IPS-18c (cell line): ENCODE data around the gene SMAD5.

ENCODE experiments used
- H3K4me3 ChIP-seq: 2 replicates; pipeline ENCODE4 v1.7.0; 2013; ENCODE audit warnings: low read depth, mild to moderate bottlenecking, low read length, moderate library complexity; ENCODE audit not compliant: insufficient read depth
- H3K9me3 ChIP-seq: one replicate; pipeline ENCODE4 v1.6.1; 2013; ENCODE audit warnings: mild to moderate bottlenecking, low read length, moderate library complexity; ENCODE audit not compliant: control insufficient read depth, insufficient read depth

The SMAD5 gene

DNA sequence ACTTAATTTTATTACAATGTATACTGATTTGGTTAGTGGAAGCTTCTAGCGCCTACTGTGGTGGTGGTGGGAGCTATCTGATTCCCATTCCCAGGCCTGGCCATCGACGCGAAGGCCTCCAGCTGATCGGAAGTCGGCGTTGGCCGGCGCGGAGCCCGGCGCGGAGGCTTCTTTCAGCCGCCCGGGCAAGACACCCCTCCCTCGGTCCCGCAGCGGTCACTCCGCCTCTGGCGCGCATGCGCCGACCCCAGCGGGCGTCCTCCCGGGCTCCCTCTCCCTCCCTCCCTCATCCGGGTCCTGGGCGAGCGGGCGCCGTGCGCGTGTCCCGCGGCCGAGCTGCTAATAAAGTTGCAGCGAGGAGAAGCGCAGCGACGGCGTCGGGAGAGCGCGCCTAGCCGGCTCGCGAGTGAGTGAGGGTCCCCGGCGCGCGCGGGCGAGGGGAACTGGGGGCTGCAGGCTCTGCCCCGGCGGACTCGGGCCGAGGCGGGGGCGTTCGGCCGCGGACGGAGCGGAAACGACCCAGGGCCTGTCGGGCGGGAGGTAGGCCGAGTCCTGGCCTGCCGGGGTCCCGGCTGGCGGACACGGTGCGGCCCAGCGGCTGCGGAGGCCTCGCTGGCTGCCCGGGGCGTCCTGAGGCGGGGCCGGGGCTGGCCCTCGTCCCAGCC, at the start of gene SMAD5:
Gene SMAD5, plus strand, starts transcription at position 289 of the 665 bp plus-strand sequence. CDS start 20,916 bp downstream, outside the sequence.
- peak within 1 kb of the TSS; percentile 85 for H3K4me3 ChIP-seq
- no peaks in the 10 kb centered on the region for H3K9me3 ChIP-seq

DNA sequence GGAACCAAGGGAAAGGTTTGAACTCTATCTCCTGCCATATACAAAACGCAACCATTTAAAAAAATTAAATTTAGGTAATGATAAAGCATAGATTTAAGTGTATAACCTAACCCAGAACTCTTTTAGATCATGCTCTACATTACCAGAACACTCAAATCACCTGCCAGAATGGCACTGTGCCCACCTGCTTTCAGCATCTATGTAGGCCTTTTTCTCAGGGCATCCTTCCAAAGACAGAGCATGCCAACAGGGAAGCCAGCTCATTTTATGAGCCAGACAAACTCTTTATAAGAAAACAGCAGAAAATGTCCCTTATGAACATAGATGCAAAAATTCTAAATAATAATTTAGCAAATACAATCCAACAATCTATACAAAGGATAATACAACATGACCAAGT, 47.9 kb upstream of the SMAD5 start:
- Histone ChIP-seq H3K4me3 (no peak overlapping the region), H3K9me3 (no peaks in the 10 kb centered on the region)

DNA sequence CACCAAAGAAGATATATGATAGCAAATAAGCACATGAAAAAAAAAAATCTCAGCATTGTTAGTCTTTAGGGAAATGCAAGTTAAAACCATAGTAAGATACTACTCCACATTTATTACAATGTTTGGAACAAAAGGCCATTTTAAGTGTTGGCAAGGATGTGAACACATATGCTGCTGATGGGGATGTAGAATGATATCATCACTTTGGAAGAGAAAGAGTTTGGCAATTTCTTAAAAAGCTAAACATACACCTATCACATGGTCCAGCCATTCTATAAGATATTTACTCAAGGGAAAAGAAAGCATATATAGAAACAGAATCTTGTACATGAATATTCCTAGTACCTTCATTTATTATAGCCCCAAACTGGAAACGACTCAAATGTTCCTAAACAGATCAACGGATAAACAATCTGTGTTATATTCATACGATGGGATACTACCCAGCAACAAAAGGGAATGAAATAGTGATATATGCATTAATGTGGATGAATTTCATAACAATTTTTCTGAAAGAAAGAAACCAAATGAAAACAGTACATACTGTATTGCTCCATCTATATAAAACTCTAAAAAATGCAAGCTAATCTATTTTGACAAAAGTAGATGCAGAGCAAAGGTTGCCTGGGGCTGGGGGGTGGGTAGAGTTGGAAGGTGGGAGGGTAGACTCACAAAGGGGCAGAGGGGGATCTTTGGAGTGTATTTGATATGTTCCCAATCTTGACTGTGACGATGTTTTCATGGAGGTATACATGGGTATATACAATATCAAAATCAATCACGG, 45.7 kb upstream of the SMAD5 start:
- H3K4me3 ChIP-seq, result no peak overlapping the region
- no peaks in the 10 kb centered on the region for H3K9me3 ChIP-seq

DNA sequence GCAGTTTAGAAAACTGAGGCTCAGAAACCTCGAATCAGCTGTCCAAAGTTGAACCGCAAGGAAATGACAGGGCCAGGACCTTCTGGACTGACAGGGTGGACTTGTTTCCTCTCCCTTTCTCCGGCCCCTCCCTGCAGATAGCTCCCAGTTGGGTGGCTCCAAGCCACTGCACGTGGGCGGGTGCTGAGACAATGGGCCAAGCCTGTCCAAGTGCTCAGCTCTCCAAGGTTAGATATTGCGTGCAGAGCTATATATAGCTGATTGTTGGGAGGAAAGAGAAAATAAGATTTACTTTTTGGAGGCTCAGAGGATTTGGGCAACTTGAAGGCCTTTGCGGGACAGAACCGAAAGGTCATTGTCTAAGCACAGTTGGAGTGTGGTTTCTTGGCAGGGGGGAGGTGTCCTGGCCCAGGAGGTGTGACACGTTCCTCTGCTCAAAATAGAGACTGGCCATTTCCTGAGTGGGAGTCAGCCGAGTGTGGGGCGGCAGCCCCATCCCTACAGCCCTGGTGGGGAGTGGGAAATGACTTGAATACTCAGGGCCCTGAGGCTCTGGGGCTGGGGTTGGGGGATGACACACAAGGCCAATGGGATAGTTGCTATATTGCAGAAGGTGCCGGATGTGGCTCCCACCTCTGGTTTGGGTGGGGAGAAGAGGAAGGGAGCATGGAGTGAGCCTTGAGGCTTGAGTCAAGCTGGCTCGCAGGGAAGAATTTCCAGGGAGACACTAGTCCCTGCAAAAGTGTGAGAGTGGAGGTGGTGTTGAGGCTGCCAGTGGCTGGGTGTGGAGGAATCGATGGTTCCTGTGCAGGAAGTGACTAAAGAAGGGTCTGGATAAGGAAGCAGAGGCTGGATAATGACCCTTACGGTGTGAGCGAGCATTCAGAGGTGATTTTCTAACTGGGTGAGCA, 44.4 kb upstream of the SMAD5 start:
- H3K9me3 ChIP-seq, result no peaks in the 10 kb centered on the region
- no peak overlapping the region for H3K4me3 ChIP-seq

DNA sequence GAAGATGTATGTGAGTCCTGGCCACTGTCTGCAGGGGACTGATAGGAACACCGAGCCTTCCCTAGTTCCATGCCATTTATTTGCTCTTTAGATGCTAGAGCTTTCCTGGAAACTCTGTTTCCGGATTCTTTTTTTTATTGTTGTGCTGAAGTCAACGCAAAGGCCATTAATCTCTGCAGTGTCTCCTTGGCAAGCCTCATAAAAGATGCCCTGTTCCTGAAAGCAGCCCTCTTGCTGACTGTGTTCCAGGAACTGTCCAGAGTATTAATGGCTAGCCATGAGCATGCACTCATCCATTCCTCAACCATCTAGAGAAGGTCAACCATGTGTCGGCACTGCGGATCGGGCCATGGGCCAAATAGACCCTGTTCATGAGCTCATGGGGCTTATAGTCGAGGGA, 42.9 kb upstream of the SMAD5 start:
- Histone ChIP-seq H3K4me3 (no peak overlapping the region), H3K9me3 (no peaks in the 10 kb centered on the region)

DNA sequence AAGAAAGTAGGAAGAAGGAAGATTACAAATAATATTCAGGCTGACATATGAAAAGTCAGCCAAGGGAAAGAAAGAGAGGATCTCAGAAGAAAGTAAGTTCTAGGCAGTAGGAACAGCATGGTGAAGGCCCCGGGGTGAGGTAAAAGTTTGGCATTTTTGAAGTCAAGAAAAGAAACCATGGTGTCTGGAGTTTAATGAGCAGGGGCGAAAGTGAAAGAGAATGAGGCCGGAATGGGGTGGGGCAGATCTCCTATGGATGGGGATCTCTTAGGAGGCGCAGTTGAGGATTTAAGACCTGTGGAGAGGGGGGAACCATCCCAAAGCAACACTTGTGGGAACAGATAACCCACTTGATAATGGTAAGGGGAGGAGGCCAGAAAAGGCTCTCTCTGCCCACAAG, 42.3 kb upstream of the SMAD5 start:
- Histone ChIP-seq H3K4me3 (no peak overlapping the region), H3K9me3 (no peaks in the 10 kb centered on the region)

DNA sequence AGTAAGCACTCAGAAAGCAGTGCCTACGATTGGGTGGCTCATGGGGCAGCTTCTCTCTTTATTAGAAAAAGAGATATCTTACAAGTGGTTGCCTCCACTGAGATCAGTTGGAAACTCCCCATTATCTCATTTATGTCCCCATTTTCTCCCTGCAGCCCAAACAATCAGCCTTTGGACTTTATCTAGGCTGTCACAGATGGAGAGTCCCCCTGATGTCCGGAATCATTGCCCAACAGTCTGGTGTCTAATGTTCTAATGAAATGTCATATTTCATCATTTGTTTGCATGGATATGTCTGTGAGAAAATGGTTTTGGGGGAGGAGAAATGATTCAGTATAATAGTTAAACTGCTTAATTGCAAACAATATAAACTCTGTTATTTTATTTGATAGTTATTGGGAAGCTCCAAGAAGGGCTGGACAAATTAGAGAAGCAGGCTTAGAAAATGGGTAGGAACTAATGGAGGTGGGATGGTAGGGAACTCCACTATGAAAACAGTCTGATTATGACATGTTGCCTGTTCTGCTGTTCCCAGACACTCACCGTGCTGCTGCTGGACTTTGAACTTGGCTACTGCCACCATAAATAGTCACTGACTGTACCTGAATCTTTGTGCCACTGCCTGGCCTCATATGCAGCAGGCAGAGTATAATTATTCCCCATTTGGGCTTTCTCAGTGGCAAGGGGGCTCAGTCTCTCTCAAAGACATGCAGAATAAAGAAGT, 38.3 kb upstream of the SMAD5 start:
- no peaks in the 10 kb centered on the region for H3K9me3 ChIP-seq
- no peak overlapping the region for H3K4me3 ChIP-seq

DNA sequence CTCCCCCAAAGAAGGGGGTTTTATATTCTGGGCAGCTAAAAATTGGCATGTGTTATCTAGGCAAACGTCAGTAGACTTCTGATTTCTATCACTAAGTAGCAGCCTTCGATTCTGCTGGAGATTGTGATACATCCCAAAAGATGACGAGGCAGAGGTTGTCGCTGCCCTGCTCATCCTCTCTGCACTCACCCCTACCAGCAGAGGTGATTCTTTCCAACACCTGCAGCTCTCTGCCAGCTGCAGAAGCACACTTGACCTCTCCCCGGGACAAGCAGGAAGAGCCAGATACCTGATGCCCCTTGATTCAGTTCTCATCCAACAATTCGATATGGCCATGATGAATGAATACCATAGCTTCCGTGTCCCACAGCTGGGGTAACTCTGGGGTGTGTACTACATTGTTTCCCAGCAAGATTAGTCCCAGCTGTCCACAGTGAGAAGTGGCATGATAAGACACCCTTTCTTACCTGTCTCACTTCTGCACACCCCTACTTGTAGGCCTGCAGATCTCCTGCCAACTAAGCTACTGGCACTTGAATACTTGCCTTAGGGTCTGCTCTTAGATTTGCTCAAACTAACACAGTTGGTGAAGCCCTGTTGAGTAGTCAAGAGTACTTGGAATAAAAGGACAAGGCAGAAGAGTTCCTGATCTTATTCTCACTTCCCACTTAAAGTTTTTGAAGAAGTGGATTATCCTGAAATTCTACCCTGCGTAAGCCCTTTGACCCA, 37.6 kb upstream of the SMAD5 start:
- Histone ChIP-seq H3K4me3 (no peak overlapping the region), H3K9me3 (no peaks in the 10 kb centered on the region)

DNA sequence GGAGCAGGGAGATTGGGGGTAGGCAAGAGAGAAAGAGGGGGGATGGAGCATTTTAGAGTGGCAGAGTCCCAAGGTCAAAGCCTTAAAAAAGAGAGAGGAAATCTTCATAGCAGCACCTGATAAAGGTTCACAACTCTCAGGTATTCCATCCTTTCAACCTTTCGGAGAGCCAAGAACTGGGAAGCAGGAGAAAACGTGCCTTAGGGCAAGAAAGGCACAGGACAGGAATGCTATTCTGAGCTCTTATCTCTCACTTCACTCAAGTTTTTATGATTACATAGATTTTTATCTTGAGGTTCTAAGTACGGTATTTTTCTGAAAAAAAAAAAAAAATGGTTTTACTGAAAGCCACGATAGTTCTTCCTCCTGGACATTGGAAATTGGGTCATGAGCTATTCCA, 34.5 kb upstream of the SMAD5 start:
- H3K9me3 ChIP-seq, result no peaks in the 10 kb centered on the region
- no peak overlapping the region for H3K4me3 ChIP-seq

DNA sequence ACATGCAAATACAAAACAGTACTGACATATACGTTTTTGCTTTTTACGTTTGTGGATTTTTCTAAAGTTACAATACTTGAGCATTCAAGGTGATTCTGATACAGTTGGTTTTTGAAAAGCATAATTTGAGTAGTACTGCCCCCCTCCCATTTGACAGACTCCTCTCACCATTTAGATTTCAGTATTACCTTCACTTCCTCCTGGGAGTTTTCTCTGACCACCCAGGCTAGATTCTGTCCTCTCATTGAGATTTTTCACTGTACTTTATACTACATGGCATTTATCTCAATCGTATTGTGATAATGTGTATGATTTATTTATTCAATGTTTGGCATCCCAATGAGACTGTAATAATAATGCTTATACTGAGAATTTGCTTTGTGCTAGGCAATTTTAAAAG, 32.8 kb upstream of the SMAD5 start:
- no peaks in the 10 kb centered on the region for H3K9me3 ChIP-seq

DNA sequence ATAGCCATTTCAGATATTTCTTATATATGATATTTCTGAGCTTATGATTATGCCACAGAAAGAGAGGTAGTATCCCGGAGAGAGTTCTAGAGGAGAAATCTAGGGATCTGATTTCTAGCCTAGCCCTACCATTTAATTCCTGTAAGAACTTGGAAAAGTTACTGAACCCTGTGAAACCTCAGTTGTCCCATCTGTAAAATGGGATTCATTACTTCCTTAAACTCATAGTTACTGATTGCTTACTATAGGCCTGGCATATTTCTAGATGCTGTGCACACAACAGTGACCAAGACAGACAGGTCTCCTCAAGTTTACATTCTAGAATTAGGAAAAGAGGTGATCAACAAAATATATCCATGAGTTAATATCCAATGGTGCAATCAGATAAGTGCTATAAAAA, 30.8 kb upstream of the SMAD5 start:
- no peaks in the 10 kb centered on the region for H3K9me3 ChIP-seq

More for the DNA sequence above, 32.8 kb upstream of the SMAD5 start:
- H3K4me3 ChIP-seq, result no peak overlapping the region

DNA sequence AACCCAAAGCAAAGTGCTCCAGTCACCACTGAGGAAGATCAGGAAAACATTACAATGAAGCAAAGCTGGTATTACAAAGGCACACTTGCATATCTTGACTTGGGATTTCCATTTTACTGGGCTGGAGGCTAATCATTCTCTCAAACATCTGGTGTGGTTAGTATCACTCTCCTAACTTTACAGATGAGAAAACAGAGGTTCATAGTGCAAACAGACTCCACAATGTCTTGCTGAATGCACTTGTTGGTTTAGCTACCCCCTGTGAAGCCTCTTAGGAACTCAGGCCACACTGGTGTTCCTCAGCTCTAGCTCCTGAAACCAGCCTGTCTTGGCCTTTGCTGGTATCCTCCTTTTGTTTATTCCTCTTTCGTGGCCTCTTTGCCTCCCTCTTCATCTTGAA, 29.5 kb upstream of the SMAD5 start:
- H3K4me3 ChIP-seq, result no peak overlapping the region
- no peaks in the 10 kb centered on the region for H3K9me3 ChIP-seq

More for the DNA sequence above, 30.8 kb upstream of the SMAD5 start:
- H3K4me3 ChIP-seq, result no peak overlapping the region

DNA sequence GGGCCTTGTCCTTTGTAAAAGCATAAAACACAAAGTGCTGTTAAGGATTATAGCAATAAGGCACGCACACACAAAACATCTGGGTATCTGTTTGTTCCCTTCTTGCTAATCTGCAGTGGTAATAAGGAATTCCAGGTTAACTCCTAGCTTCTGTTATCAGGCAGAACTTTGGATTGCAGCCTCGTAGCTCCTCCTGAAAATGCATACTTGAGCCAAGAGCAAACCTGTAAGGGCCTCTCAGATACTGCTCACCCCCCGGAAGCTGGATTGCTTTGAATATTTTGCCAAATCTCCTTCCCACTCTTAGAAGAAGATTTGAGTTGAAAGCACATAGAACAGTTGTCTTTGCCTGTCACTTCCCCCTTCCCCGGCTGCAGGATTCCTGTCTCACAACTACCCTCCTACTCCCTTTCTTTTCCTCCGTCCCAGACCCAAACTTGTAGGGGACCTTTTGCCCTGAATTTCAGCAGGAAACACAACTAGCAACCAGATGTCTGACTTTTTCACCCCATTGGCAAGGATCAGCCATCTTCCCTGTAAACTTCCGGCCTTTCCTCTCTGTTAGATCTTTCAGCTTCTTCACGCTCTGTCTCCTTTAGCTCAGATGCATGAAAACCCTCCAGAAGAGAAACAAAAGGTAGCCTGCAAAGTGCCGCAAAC, 28.2 kb upstream of the SMAD5 start:
- no peaks in the 10 kb centered on the region for H3K9me3 ChIP-seq
- H3K4me3 ChIP-seq, result no peak overlapping the region

DNA sequence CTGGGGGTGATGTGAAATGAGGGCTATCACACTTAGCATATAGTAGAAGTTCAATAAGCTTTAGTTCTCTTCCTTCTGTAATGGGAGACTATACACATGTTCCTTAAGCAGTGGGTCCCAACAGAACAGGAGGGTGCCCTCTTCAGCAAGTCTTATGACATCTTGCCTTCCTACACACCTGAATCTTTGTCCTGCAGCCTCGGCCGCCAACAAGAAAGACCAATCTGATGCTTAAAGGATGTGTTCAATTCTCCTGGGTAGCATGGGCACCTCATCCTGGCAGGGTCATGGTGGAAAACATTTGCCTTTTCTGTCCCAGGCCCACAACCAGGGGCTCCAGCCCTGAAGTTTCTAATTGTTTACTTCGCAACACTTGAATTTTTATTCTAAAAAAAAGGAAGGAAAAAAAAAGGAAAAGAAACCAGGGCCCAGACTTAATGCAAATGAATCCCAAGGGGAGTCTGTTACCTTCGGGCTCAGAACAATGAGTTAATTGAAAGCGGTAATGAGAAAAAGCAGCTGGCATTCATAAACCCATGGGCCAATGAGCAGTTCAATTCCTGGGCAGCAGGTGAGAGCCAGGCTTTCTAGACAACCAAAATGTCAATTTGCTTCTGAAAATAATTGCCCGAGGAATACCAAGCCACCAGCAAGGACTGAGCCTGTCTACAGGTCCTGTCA, 26.2 kb upstream of the SMAD5 start:
- H3K9me3 ChIP-seq, result no peaks in the 10 kb centered on the region
- H3K4me3 ChIP-seq, result no peak overlapping the region

DNA sequence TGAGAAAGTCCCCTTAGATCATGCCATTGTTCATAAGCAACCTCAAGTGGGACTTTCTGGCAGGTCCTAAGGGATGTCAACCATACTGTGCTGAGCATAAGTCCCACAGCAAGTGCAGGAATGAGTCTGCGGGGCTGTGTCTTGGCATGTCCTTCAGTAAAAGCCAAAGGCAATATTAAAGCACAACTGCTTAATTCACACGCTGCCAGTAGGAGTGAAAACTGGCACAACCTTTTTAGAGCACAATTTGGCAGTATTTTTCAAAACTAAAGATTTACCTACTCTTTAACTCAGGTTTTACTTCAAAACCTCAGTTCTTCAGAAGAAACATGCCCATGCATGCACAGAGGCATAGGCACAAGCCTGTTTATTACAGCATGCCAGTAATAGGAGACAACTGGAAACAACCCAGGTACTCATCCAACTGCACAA, 24.4 kb upstream of the SMAD5 start:
- H3K4me3 ChIP-seq, result no peak overlapping the region
- no peaks in the 10 kb centered on the region for H3K9me3 ChIP-seq

DNA sequence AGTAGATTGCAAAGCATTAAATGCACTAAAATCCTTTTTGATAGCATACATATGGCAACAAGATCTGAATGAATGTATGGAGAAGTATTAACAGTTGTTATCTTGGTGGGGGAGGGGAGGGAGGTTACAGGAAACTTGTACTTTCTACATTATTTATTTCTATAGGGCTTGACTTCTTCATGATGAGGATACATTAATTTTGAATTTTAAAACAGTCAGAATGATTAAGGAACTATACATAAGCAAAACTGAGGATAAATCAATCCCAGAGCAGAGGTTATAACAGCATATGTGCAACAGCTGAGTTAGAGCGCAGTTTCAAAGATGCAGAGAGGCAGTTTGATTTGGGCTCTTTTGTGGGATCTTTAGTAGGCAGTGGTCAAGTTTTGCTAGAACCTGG, 23.9 kb upstream of the SMAD5 start:
- H3K4me3 ChIP-seq, result no peak overlapping the region

More for the DNA sequence above, 23.9 kb upstream of the SMAD5 start:
- H3K9me3 ChIP-seq, result no peaks in the 10 kb centered on the region
